Suprapubic skin (tissue), 4 donors: Measurements from ENCODE around the gene SH3PXD2B. TPM values are rescaled to one million over a fixed set of nuclear protein-coding genes. Genes with fewer than 3 reads are reported as not detected.

Experiments
- DNase-seq, 2 donors: peaks; one replicate each; pipeline ENCODE4 v3.0.0-alpha.2; 2019; ENCODE audit warnings: low spot score in 2 of 2
- H3K27ac ChIP-seq: fragments of 200-600 bp; sonication (generic); one replicate; pipeline ENCODE4 v1.5.1; 2019
- H3K27me3 ChIP-seq: fragments of 200-600 bp; sonication (generic); one replicate; pipeline ENCODE4 v1.5.1; 2019
- H3K36me3 ChIP-seq: fragments of 200-600 bp; sonication (generic); one replicate; pipeline ENCODE4 v1.5.1; 2019
- H3K4me1 ChIP-seq: fragments of 200-600 bp; sonication (generic); one replicate; pipeline ENCODE4 v1.5.1; 2019
- H3K4me3 ChIP-seq: fragments of 200-600 bp; sonication (generic); one replicate; pipeline ENCODE4 v1.5.1; 2019; ENCODE audit warnings: mild to moderate bottlenecking
- H3K9me3 ChIP-seq: fragments of 200-600 bp; sonication (generic); one replicate; pipeline ENCODE4 v1.5.1; 2019
- CTCF ChIP-seq, 2 donors: fragments of 200-600 bp in 1 of 2; fragments of 450-650 bp in 1 of 2; sonication (generic) in 1 of 2; IDR thresholded peaks; one replicate each; pipeline ENCODE4 v1.5.1; 2016 to 2019; ENCODE audit warnings: antibody characterized with exemption in 2 of 2, mild to moderate bottlenecking in 1 of 2, moderate library complexity in 1 of 2
- EP300 ChIP-seq: sonication (generic); formaldehyde crosslinking; IDR thresholded peaks from one replicate; pipeline ENCODE4 v1.6.1; 2017; ENCODE audit warnings: antibody characterized with exemption
- POLR2A ChIP-seq, 2 donors: fragments of 450-650 bp; IDR thresholded peaks; one replicate each; pipeline ENCODE4 v1.6.1; 2017; ENCODE audit warnings: antibody characterized with exemption in 2 of 2, mild to moderate bottlenecking in 2 of 2, moderate library complexity in 2 of 2
- POLR2AphosphoS5 ChIP-seq, 3 donors: sonication (generic); formaldehyde crosslinking; IDR thresholded peaks; one replicate each; pipeline ENCODE4 v1.6.1; 2017; ENCODE audit warnings: antibody characterized with exemption in 3 of 3
- WGBS: methylation state at CpG from one replicate; pipeline ENCODE4 v1.1.5; 2018; 5-methylcytosine and 5-hydroxymethylcytosine counted together
- total RNA-seq, 4 donors: library from RNA; depleted of rRNA; stranded (reverse); fragments of >200 nt; gene quantifications; one replicate each; pipeline ENCODE4 v1.1.0, GENCODE V29; 2016

The SH3PXD2B gene
- total RNA-seq, 4 donors from 2014 or later, result 29.1 to 42.1 (median 31.3) TPM

- DNase-seq, result peak in 1 of 2 donors; percentile 79
- no peak for TF ChIP-seq EP300
- peak; percentile 13 to 69 for TF ChIP-seq CTCF (IDR thresholded peaks at IDR 0.05)
- Histone ChIP-seq H3K27ac (peak overlapping the region; percentile 95), H3K4me3 (peak overlapping the region; percentile 94), H3K27me3 (no peaks in the 10 kb centered on the region), H3K4me1 (peaks cover 60% of the 10 kb centered on the region), H3K9me3 (no peaks in the 10 kb centered on the region), H3K36me3 (no peaks in the 10 kb centered on the region)
- WGBS, result 4% methylated on average over 23 of the region's 24 CpGs
Observed at GRCh38 chr5:172453206-172453985, 929 bp downstream of the SH3PXD2B start.

GRCh38 chr5:172452398-172453205, 1.7 kb downstream of the SH3PXD2B start:
- WGBS, result 29% methylated on average over 18 of the region's 18 CpGs
- Histone ChIP-seq H3K9me3 (no peaks in the 10 kb centered on the region), H3K4me3 (peak overlapping the region; percentile 94), H3K27me3 (no peaks in the 10 kb centered on the region), H3K36me3 (no peaks in the 10 kb centered on the region), H3K4me1 (peaks cover 66% of the 10 kb centered on the region), H3K27ac (peak overlapping the region; percentile 95)
- TF ChIP-seq POLR2AphosphoS5 (IDR thresholded peaks at IDR 0.05) (no peak), POLR2A (IDR thresholded peaks at IDR 0.05) (no peak), EP300 (no peak)
- DNase-seq, result no peak

DNA sequence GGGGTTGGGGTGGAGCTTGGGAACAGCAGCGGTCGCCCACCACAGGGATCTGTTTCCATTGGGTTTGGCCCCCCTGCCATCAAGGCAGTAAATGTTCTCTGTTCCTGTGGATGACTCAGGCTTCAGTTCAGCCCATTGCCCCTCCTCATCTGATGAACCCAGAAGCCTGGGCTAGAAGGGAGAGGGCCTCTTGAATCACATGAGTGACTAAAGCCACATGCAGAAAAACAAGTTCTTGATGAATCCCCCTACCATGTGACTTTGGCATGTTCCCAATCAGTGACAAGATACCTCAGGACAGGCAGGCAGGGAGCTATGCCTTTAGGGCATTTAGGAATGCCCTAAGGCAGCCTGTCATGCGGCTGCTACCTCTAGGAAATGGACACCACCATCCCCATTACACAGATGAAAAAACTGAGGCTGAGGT, 2.5 kb downstream of the SH3PXD2B start:
- peak overlapping the region; percentile 94 for H3K4me3 ChIP-seq

GRCh38 chr5:172450861-172451695, 3.2 kb downstream of the SH3PXD2B start:
- Histone ChIP-seq H3K36me3 (no peaks in the 10 kb centered on the region), H3K9me3 (no peaks in the 10 kb centered on the region), H3K4me1 (peaks cover 81% of the 10 kb centered on the region), H3K27ac (peak overlapping the region; percentile 95), H3K27me3 (no peaks in the 10 kb centered on the region), H3K4me3 (peak overlapping the region; percentile 94)
- TF ChIP-seq CTCF (IDR thresholded peaks at IDR 0.05), result peak; percentile 28 to 52
- no peak for TF ChIP-seq POLR2AphosphoS5 (IDR thresholded peaks at IDR 0.05)
- no peak for TF ChIP-seq EP300
- 69% methylated on average over 6 of the region's 7 CpGs for WGBS
- peak; percentile 76 to 80 for DNase-seq

More for the DNA sequence above, 2.5 kb downstream of the SH3PXD2B start:
- no peaks in the 10 kb centered on the region for H3K36me3 ChIP-seq
- WGBS, result 53% methylated on average over 3 of the region's 3 CpGs
- DNase-seq, result peak in 1 of 2 donors; percentile 88
- TF ChIP-seq CTCF (IDR thresholded peaks at IDR 0.05) (no peak), EP300 (no peak), POLR2AphosphoS5 (IDR thresholded peaks at IDR 0.05) (peak in 1 of 3 donors; percentile 69), POLR2A (IDR thresholded peaks at IDR 0.05) (no peak)
- H3K9me3 ChIP-seq, result no peaks in the 10 kb centered on the region
- H3K27ac ChIP-seq, result peak overlapping the region; percentile 95
- H3K4me1 ChIP-seq, result peaks cover 74% of the 10 kb centered on the region
- H3K27me3 ChIP-seq, result no peaks in the 10 kb centered on the region

DNA sequence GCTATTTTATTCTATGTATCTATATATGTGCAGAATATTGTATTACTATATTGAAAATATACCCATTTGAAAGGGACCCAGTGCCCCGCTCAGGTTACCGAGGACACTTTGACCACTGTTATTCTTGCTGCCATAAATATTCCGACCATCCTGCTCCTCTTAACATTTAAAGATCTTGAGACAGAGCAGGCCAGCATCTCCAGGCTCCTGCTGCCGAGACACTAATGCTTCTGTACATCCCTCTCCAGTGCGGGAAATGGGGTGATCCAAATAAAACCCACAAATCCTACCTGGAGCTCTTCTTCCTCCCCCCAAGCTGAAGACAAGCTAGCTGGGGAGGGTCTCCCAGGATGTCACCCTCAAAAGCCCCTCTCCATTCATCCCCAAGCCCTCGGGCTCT, 3.9 kb downstream of the SH3PXD2B start:
- 86% methylated on average over 6 of the region's 6 CpGs for WGBS
- Histone ChIP-seq H3K36me3 (no peaks in the 10 kb centered on the region), H3K27me3 (no peaks in the 10 kb centered on the region), H3K9me3 (no peaks in the 10 kb centered on the region), H3K4me1 (peaks cover 81% of the 10 kb centered on the region), H3K27ac (peak overlapping the region; percentile 95), H3K4me3 (peak overlapping the region; percentile 94)
- DNase-seq, result peak in 1 of 2 donors; percentile 54
- no peak for TF ChIP-seq POLR2AphosphoS5 (IDR thresholded peaks at IDR 0.05)
- TF ChIP-seq CTCF (IDR thresholded peaks at IDR 0.05), result no peak
- TF ChIP-seq EP300, result no peak
- no peak for TF ChIP-seq POLR2A (IDR thresholded peaks at IDR 0.05)
